ENCODE results near the gene AGR2.

- TF ChIP-seq EGR1 (IDR thresholded peaks at IDR 0.05; ENCODE audit: borderline replicate concordance in 1 of 2, low read depth in 2 of 2, low read length in 2 of 2), result no peak
- TF ChIP-seq, protein P1, sequence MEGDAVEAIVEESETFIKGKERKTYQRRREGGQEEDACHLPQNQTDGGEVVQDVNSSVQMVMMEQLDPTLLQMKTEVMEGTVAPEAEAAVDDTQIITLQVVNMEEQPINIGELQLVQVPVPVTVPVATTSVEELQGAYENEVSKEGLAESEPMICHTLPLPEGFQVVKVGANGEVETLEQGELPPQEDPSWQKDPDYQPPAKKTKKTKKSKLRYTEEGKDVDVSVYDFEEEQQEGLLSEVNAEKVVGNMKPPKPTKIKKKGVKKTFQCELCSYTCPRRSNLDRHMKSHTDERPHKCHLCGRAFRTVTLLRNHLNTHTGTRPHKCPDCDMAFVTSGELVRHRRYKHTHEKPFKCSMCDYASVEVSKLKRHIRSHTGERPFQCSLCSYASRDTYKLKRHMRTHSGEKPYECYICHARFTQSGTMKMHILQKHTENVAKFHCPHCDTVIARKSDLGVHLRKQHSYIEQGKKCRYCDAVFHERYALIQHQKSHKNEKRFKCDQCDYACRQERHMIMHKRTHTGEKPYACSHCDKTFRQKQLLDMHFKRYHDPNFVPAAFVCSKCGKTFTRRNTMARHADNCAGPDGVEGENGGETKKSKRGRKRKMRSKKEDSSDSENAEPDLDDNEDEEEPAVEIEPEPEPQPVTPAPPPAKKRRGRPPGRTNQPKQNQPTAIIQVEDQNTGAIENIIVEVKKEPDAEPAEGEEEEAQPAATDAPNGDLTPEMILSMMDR (IDR thresholded peaks at IDR 0.05 in 2 of 3, conservative IDR thresholded peaks at IDR 0.05 in 1 of 3; ENCODE audit: control insufficient read depth in 2 of 3, extremely low read depth in 1 of 3, insufficient read depth in 1 of 3, low read depth in 3 of 3, low read length in 3 of 3), result no peak
- TF ChIP-seq SP1 (IDR thresholded peaks at IDR 0.05; ENCODE audit: low read depth, low read length), result no peak
- TF ChIP-seq CHD2 (IDR thresholded peaks at IDR 0.05; ENCODE audit: borderline replicate concordance, low read depth, low read length), result no peak
- TF ChIP-seq ATF7 (IDR thresholded peaks at IDR 0.05; ENCODE audit: low read depth), result no peak
- no peak for TF ChIP-seq HDAC2 (IDR thresholded peaks at IDR 0.05)
- TF ChIP-seq POLR2A (IDR thresholded peaks at IDR 0.05; ENCODE audit: low read depth, low read length), result no peak
- no peak for TF ChIP-seq BRCA1 (IDR thresholded peaks at IDR 0.05; ENCODE audit: low read depth, low read length)
- no peak for TF ChIP-seq EP300 (IDR thresholded peaks at IDR 0.05; ENCODE audit: borderline replicate concordance in 1 of 2, control insufficient read depth in 1 of 2, low read depth in 2 of 2, low read length in 2 of 2)
- no peak for TF ChIP-seq NRF1 (conservative IDR thresholded peaks at IDR 0.05; ENCODE audit: low read depth, low read length)
- no peak for TF ChIP-seq NFYB (IDR thresholded peaks at IDR 0.05; ENCODE audit: insufficient read depth, low read depth, low read length)
- no peak for TF ChIP-seq POLR2AphosphoS2 (IDR thresholded peaks at IDR 0.05; ENCODE audit: low read depth, low read length)
- no peak for TF ChIP-seq FOS (IDR thresholded peaks at IDR 0.05; ENCODE audit: borderline replicate concordance, extremely low read depth, insufficient read length)
Measured at GRCh38 chr7:16803881-16804673, 722 bp downstream of the AGR2 start.

Measured in GM12878 (cell line).